HS-5 (cell line): ENCODE results near the gene RASGRF1.

ENCODE experiments used
- DNase-seq: peaks from one replicate; pipeline ENCODE4 v3.0.0-alpha.2; 2012; ENCODE audit warnings: low read depth

The RASGRF1 gene

GRCh38 chr15:78912316-78912715 lies 178.3 kb downstream of the RASGRF1 start:
- DNase-seq: no peak

GRCh38 chr15:78910271-78910670 lies 180.3 kb downstream of the RASGRF1 start:
- no peak for DNase-seq
